Neural progenitor cell (in vitro differentiated cells): ENCODE data around the gene ASTN2. TPM values are rescaled to one million over a fixed set of nuclear protein-coding genes. Genes with fewer than 3 reads are reported as not detected.

Experiments used
- DNase-seq: peaks from one replicate; pipeline ENCODE4 v3.0.0-alpha.2; 2016; ENCODE audit warnings: low spot score
- H2AFZ ChIP-seq: fragments of 200-600 bp; sonication (generic); replicated peaks from 2 replicates; pipeline ENCODE4 v1.6.1; 2016; ENCODE audit warnings: antibody characterized with exemption
- H3F3A ChIP-seq: fragments of 200-600 bp; sonication (generic); 2 replicates; pipeline ENCODE4 v1.6.1; 2016; ENCODE audit warnings: antibody characterized with exemption, low read depth
- H3K27ac ChIP-seq: fragments of 200-600 bp; sonication (generic); 2 replicates; pipeline ENCODE4 v1.5.1; 2016; ENCODE audit warnings: mild to moderate bottlenecking
- H3K27me3 ChIP-seq: fragments of 200-600 bp; sonication (generic); 2 replicates; pipeline ENCODE4 v1.6.1; 2016; ENCODE audit warnings: mild to moderate bottlenecking, moderate library complexity
- H3K36me3 ChIP-seq: fragments of 200-600 bp; sonication (generic); 2 replicates; pipeline ENCODE4 v1.5.1; 2016
- H3K4me1 ChIP-seq: fragments of 200-600 bp; sonication (generic); 2 replicates; pipeline ENCODE4 v1.6.1; 2016; ENCODE audit warnings: mixed run types
- H3K4me2 ChIP-seq: fragments of 200-600 bp; sonication (generic); 2 replicates; pipeline ENCODE4 v1.6.1; 2016
- H3K4me3 ChIP-seq: fragments of 200-600 bp; sonication (generic); 2 replicates; pipeline ENCODE4 v1.5.1; 2016
- H3K79me2 ChIP-seq: fragments of 200-600 bp; sonication (generic); 2 replicates; pipeline ENCODE4 v1.6.1; 2016; ENCODE audit warnings: low read depth
- H3K9ac ChIP-seq: fragments of 200-600 bp; sonication (generic); 2 replicates; pipeline ENCODE4 v1.6.1; 2016
- H3K9me3 ChIP-seq: fragments of 200-600 bp; sonication (generic); 2 replicates; pipeline ENCODE4 v1.5.1; 2016; ENCODE audit warnings: low read depth
- H4K20me1 ChIP-seq: fragments of 200-600 bp; sonication (generic); 2 replicates; pipeline ENCODE4 v1.6.1; 2016; ENCODE audit warnings: low read depth
- H3K27ac Mint-ChIP-seq: 3 replicates; pipeline ENCODE4 v1.8.0; 2021; ENCODE audit warnings: mixed read lengths
- H3K27me3 Mint-ChIP-seq: 2 replicates; pipeline ENCODE4 v1.8.0; 2022; ENCODE audit warnings: low read depth, mild to moderate bottlenecking, inconsistent platforms, moderate library complexity, mixed read lengths; ENCODE audit not compliant: insufficient read depth
- H3K36me3 Mint-ChIP-seq: 3 replicates; pipeline ENCODE4 v1.8.0; 2021; ENCODE audit warnings: mixed read lengths
- H3K4me1 Mint-ChIP-seq: 3 replicates; pipeline ENCODE4 v1.8.0; 2021; ENCODE audit warnings: mixed read lengths
- H3K4me3 Mint-ChIP-seq: 3 replicates; pipeline ENCODE4 v1.8.0; 2021; ENCODE audit warnings: mild to moderate bottlenecking, moderate library complexity, mixed read lengths
- H3K9me3 Mint-ChIP-seq: 3 replicates; pipeline ENCODE4 v1.8.0; 2020; ENCODE audit warnings: mixed read lengths
- CTCF ChIP-seq: fragments of 200-600 bp; sonication (generic); IDR thresholded peaks from 2 replicates; pipeline ENCODE4 v1.5.1; 2017; ENCODE audit warnings: antibody characterized with exemption, mild to moderate bottlenecking
- EZH2 ChIP-seq: fragments of 200-600 bp; sonication (generic); IDR thresholded peaks from 2 replicates; pipeline ENCODE4 v1.6.1; 2017; ENCODE audit warnings: antibody characterized with exemption, mild to moderate bottlenecking, moderate library complexity
- EZH2phosphoT487 ChIP-seq: fragments of 200-600 bp; sonication (generic); IDR thresholded peaks from 2 replicates; pipeline ENCODE4 v1.6.1; 2017; ENCODE audit warnings: antibody characterized with exemption
- total RNA-seq: library from RNA; depleted of rRNA; stranded (reverse); fragments of >200 nt; gene quantifications from 2 replicates; pipeline ENCODE4 v1.2.3, GENCODE V29; 2015; ENCODE audit warnings: low replicate concordance

Gene ASTN2
- total RNA-seq, 1 donor from 2014 or later: 8.0 TPM

- H3K4me2 ChIP-seq: no peak overlapping the region
- H3K9me3 Mint-ChIP-seq: peaks cover 2% of the 10 kb centered on the region
- no peaks in the 10 kb centered on the region for H3K27me3 ChIP-seq
- H3K36me3 Mint-ChIP-seq: no peaks in the 10 kb centered on the region
- H3K27me3 Mint-ChIP-seq: no peaks in the 10 kb centered on the region
- H3K27ac ChIP-seq: no peak overlapping the region
- H2AFZ ChIP-seq: peak overlapping the region; percentile 68
- no peak overlapping the region for H3K4me3 ChIP-seq
- H3K4me1 Mint-ChIP-seq: no peaks in the 10 kb centered on the region
- no peaks in the 10 kb centered on the region for H3K79me2 ChIP-seq
- peaks cover 3% of the 10 kb centered on the region for H3F3A ChIP-seq
- peaks cover 8% of the 10 kb centered on the region for H3K4me1 ChIP-seq
- DNase-seq: peak; percentile 20
- no peaks in the 10 kb centered on the region for H3K36me3 ChIP-seq
- H3K4me3 Mint-ChIP-seq: no peak overlapping the region
- no peak for TF ChIP-seq EZH2
- no peak for TF ChIP-seq EZH2phosphoT487
- no peak for TF ChIP-seq CTCF
- no peak overlapping the region for H3K27ac Mint-ChIP-seq
- no peaks in the 10 kb centered on the region for H4K20me1 ChIP-seq
- H3K9me3 ChIP-seq: no peaks in the 10 kb centered on the region
- H3K9ac ChIP-seq: no peak overlapping the region
Observed at GRCh38 chr9:116868201-116868600, 546.7 kb downstream of the ASTN2 start.

- Mint-ChIP-seq H3K27ac (no peak overlapping the region), H3K4me3 (no peak overlapping the region), H3K36me3 (no peaks in the 10 kb centered on the region), H3K9me3 (no peaks in the 10 kb centered on the region), H3K4me1 (no peaks in the 10 kb centered on the region), H3K27me3 (no peaks in the 10 kb centered on the region)
- H3K4me3 ChIP-seq: no peak overlapping the region
- H3K4me1 ChIP-seq: peaks cover 4% of the 10 kb centered on the region
- H3F3A ChIP-seq: peaks cover 2% of the 10 kb centered on the region
- H3K9ac ChIP-seq: no peak overlapping the region
- H3K9me3 ChIP-seq: no peaks in the 10 kb centered on the region
- DNase-seq: no peak
- no peaks in the 10 kb centered on the region for H3K36me3 ChIP-seq
- TF ChIP-seq EZH2phosphoT487: no peak
- TF ChIP-seq EZH2: no peak
- no peak for TF ChIP-seq CTCF
- H4K20me1 ChIP-seq: no peaks in the 10 kb centered on the region
- H3K27ac ChIP-seq: no peak overlapping the region
- H3K79me2 ChIP-seq: no peaks in the 10 kb centered on the region
- H2AFZ ChIP-seq: no peak overlapping the region
- no peaks in the 10 kb centered on the region for H3K27me3 ChIP-seq
- no peak overlapping the region for H3K4me2 ChIP-seq
Observed at GRCh38 chr9:116861321-116861720, 553.5 kb downstream of the ASTN2 start.

- Histone ChIP-seq H3K9ac (no peak overlapping the region), H3K4me2 (no peak overlapping the region), H3K79me2 (no peaks in the 10 kb centered on the region), H3F3A (peaks cover 4% of the 10 kb centered on the region), H3K4me1 (no peaks in the 10 kb centered on the region), H3K4me3 (no peak overlapping the region), H3K36me3 (no peaks in the 10 kb centered on the region), H3K27me3 (no peaks in the 10 kb centered on the region), H2AFZ (no peak overlapping the region), H4K20me1 (no peaks in the 10 kb centered on the region), H3K9me3 (no peaks in the 10 kb centered on the region), H3K27ac (no peak overlapping the region)
- no peaks in the 10 kb centered on the region for H3K27me3 Mint-ChIP-seq
- TF ChIP-seq EZH2phosphoT487 (no peak), CTCF (peak; percentile 89), EZH2 (no peak)
- H3K36me3 Mint-ChIP-seq: no peaks in the 10 kb centered on the region
- H3K4me1 Mint-ChIP-seq: no peaks in the 10 kb centered on the region
- H3K27ac Mint-ChIP-seq: no peak overlapping the region
- no peaks in the 10 kb centered on the region for H3K9me3 Mint-ChIP-seq
- H3K4me3 Mint-ChIP-seq: no peak overlapping the region
- DNase-seq: peak; percentile 85
Observed at GRCh38 chr9:116860509-116861120, 554.2 kb downstream of the ASTN2 start.
